ENCODE results near the gene SNAP91.

DNA sequence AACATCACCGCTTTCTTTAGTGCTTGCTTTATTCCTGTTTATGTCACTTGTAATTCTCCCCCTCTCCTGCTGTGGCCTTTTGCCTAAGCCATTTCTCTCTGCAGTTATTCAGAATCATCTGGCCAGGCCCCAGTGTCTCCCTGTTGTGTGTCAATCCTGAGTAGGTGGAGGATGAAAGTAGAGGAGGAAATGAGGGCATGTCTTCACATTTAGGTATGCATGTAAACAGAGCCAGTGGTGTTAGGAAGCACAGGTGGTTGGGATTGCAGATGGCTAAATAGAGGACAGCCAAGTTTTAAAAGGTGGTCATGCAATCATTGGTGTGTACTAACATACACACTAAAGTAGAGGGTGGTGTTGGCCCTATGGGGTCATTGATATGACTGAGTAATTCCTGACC, 191.4 kb downstream of the SNAP91 start:
- TF ChIP-seq, protein P1, sequence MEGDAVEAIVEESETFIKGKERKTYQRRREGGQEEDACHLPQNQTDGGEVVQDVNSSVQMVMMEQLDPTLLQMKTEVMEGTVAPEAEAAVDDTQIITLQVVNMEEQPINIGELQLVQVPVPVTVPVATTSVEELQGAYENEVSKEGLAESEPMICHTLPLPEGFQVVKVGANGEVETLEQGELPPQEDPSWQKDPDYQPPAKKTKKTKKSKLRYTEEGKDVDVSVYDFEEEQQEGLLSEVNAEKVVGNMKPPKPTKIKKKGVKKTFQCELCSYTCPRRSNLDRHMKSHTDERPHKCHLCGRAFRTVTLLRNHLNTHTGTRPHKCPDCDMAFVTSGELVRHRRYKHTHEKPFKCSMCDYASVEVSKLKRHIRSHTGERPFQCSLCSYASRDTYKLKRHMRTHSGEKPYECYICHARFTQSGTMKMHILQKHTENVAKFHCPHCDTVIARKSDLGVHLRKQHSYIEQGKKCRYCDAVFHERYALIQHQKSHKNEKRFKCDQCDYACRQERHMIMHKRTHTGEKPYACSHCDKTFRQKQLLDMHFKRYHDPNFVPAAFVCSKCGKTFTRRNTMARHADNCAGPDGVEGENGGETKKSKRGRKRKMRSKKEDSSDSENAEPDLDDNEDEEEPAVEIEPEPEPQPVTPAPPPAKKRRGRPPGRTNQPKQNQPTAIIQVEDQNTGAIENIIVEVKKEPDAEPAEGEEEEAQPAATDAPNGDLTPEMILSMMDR (IDR thresholded peaks at IDR 0.05; ENCODE audit: insufficient read depth, low read depth, low read length) = no peak
- no peak for TF ChIP-seq EZH2 (IDR thresholded peaks at IDR 0.05; ENCODE audit: insufficient read depth, low read length)
